Measurements from ENCODE around the gene CFAP161.

Gene CFAP161

DNA sequence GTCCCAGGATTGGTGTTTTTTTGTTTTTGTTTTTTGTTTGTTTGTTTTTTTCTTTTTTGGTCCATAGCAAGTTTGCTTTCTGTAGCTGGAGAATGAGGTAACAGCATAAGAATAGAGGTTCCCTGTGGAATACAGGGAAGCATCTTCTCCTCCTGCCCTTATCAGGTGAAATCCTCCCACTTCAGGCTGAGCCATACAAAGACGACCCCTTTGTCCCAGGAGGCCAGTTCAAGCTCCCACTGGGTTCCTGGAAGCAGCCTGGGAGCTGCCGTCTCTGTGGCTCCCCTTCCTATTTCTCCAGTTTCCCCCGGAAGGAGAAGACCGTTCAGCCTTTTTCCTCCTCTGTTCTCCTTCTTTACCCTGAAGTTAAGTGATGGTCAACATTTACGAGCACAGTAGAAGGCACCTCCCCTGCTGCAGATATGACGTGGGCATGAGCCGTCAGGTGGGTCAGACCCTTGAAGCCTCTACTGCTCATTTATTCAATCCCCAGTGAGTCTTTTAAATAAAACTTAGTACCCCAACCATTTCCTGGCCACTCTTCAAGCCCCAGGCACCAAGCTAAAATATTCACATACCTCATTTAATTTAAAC is 63.7 kb downstream of the CFAP161 start:
- no peak for DNase-seq (ENCODE audit: low read depth in 1 of 2, low spot score in 1 of 2)
- no peak for TF ChIP-seq JUND (IDR thresholded peaks at IDR 0.05; ENCODE audit: low read depth)
- in situ Hi-C loops (cut with HindIII; ENCODE audit: low pct_unique_long_range_greater_than_20kb, low sequenced_read_pairs): no loop called here

Measured in T47D (cell line).